GM10266 (cell line): ENCODE results near the gene LYPD4.

ENCODE experiments used
- DNase-seq: peaks from one replicate; pipeline ENCODE4 v3.0.0; 2012; ENCODE audit errors: extremely low spot score
- CTCF ChIP-seq: IDR thresholded peaks from 2 replicates; pipeline ENCODE4 v1.5.1; 2012; ENCODE audit warnings: mild to moderate bottlenecking, low read depth; ENCODE audit not compliant: control insufficient read depth, insufficient read depth; ENCODE audit errors: missing control alignments

LYPD4 gene

GRCh38 chr19:41872384-41872774 lies 27.9 kb upstream of the LYPD4 start:
- no peak for TF ChIP-seq CTCF
- DNase-seq = no peak

GRCh38 chr19:41871573-41872383 lies 27.3 kb upstream of the LYPD4 start:
- TF ChIP-seq CTCF = no peak
- peak; percentile 78 for DNase-seq

GRCh38 chr19:41870401-41870873 lies 26.0 kb upstream of the LYPD4 start:
- TF ChIP-seq CTCF = no peak
- no peak for DNase-seq

GRCh38 chr19:41869374-41869955 lies 25.0 kb upstream of the LYPD4 start:
- DNase-seq = no peak
- TF ChIP-seq CTCF = no peak

GRCh38 chr19:41868989-41869300 lies 24.5 kb upstream of the LYPD4 start:
- no peak for DNase-seq
- TF ChIP-seq CTCF = no peak

- TF ChIP-seq CTCF = no peak
- no peak for DNase-seq
These were observed 23.9 kb upstream of the LYPD4 start for GRCh38 chr19:41868120-41868988.

GRCh38 chr19:41866284-41866683 lies 21.8 kb upstream of the LYPD4 start:
- DNase-seq = no peak
- no peak for TF ChIP-seq CTCF
